H1 (cell line): ENCODE data around the gene CLN6. TPM values are rescaled to one million over a fixed set of nuclear protein-coding genes. Genes with fewer than 3 reads are reported as not detected.

ENCODE experiments used
- CTCF ChIA-PET: fragments of 300-600 bp; sonication (Branson Sonifier 250); formaldehyde crosslinking; loops from one replicate; lab custom pipeline; 2021; ENCODE audit not compliant: partially characterized antibody; lab: Charles Lee
- POLR2A ChIA-PET: fragments of 300-600 bp; sonication (Branson Sonifier 250); formaldehyde crosslinking; loops from one replicate; lab custom pipeline; 2021; ENCODE audit warnings: inconsistent platforms; ENCODE audit not compliant: partially characterized antibody; lab: Charles Lee
- DNase-seq, 2 experiments: peaks; one replicate each; pipeline versions ENCODE4 v3.0.0 to v3.0.0-alpha.2; 2010 to 2022; ENCODE audit warnings: low spot score in 2 of 2, low read depth in 1 of 2, mixed read lengths in 1 of 2
- FAIRE-seq: peaks from 2 replicates; lab custom pipeline; 2011; peaks lifted over from hg19 to GRCh38; lab: Jason Lieb, UNC
- H2AFZ ChIP-seq: 2 replicates; pipeline ENCODE4 v1.8.1; 2012; ENCODE audit warnings: low read length, inconsistent platforms
- H2AK5ac ChIP-seq: 2 replicates; pipeline ENCODE4 v1.6.1; 2013; ENCODE audit warnings: low read depth, low read length
- H2BK120ac ChIP-seq: replicated peaks from 2 replicates; pipeline ENCODE3; 2013; ENCODE audit warnings: low read depth, low read length, inconsistent platforms
- H2BK12ac ChIP-seq: 2 replicates; pipeline ENCODE4 v1.6.1; 2013; ENCODE audit warnings: low read depth, low read length
- H2BK15ac ChIP-seq: 2 replicates; pipeline ENCODE4 v1.6.1; 2013; ENCODE audit warnings: low read length
- H2BK20ac ChIP-seq: 2 replicates; pipeline ENCODE4 v1.6.1; 2013; ENCODE audit warnings: low read length
- H2BK5ac ChIP-seq: 2 replicates; pipeline ENCODE4 v1.6.1; 2013; ENCODE audit warnings: low read depth, low read length
- H3K14ac ChIP-seq: 2 replicates; pipeline ENCODE4 v1.6.1; 2013; ENCODE audit warnings: inconsistent platforms; ENCODE audit not compliant: insufficient read length
- H3K18ac ChIP-seq: 2 replicates; pipeline ENCODE4 v1.6.1; 2013; ENCODE audit warnings: low read length; ENCODE audit errors: extremely low read depth
- H3K23ac ChIP-seq: 2 replicates; pipeline ENCODE4 v1.6.1; 2013; ENCODE audit warnings: inconsistent platforms; ENCODE audit not compliant: insufficient read length
- H3K23me2 ChIP-seq: 2 replicates; pipeline ENCODE4 v1.6.1; 2013; ENCODE audit warnings: low read depth, low read length
- H3K27ac ChIP-seq: 2 replicates; pipeline ENCODE4 v1.6.1; 2011; ENCODE audit warnings: low read depth, low read length, inconsistent platforms
- H3K27me3 ChIP-seq, 4 experiments: replicated peaks in 1 of 4; 1 replicate in 1 of 4; 2 replicates in 3 of 4; pipeline versions ENCODE4 v1.6.1 to v1.8.1; 2011 to 2013; ENCODE audit warnings: low read length in 3 of 4, mild to moderate bottlenecking in 3 of 4, inconsistent platforms in 2 of 4, mixed read lengths in 2 of 4, moderate library complexity in 1 of 4; ENCODE audit not compliant: control insufficient read depth in 3 of 4, insufficient read depth in 3 of 4; ENCODE audit errors: extremely low read depth in 1 of 4
- H3K36me3 ChIP-seq, 4 experiments: 2 replicates each; pipeline versions ENCODE4 v1.6.1 to v1.8.1; 2011 to 2013; ENCODE audit warnings: mild to moderate bottlenecking in 4 of 4, low read length in 3 of 4, moderate library complexity in 2 of 4, control low read depth in 1 of 4, inconsistent platforms in 1 of 4; ENCODE audit not compliant: insufficient read depth in 4 of 4, control insufficient read depth in 2 of 4
- H3K4ac ChIP-seq: replicated peaks from 2 replicates; pipeline ENCODE3; 2013; ENCODE audit warnings: low read length, low read depth, mixed read lengths, inconsistent platforms; ENCODE audit not compliant: insufficient read length
- H3K4me1 ChIP-seq, 4 experiments: replicated peaks in 1 of 4; 1 replicate in 1 of 4; 2 replicates in 3 of 4; pipeline versions ENCODE4 v1.6.1 to v1.8.1; 2011 to 2013; ENCODE audit warnings: low read length in 3 of 4, inconsistent platforms in 2 of 4, mixed read lengths in 1 of 4; ENCODE audit not compliant: insufficient read depth in 4 of 4, control insufficient read depth in 3 of 4
- H3K4me2 ChIP-seq, 2 experiments: 2 replicates each; pipeline versions ENCODE4 v1.6.1 to v1.8.1; 2011 to 2013; ENCODE audit warnings: low read depth in 2 of 2, low read length in 2 of 2, control low read depth in 1 of 2, inconsistent platforms in 1 of 2, mild to moderate bottlenecking in 1 of 2; ENCODE audit not compliant: insufficient read depth in 1 of 2
- H3K4me3 ChIP-seq, 4 experiments: fragments of 200-600, 300-600 bp in 1 of 4; sonication (generic), shearing (Covaris generic), sonication (Bioruptor Twin) in 1 of 4; 2 replicates each; pipeline versions ENCODE4 v1.5.1 to v1.8.1; 2011 to 2016; ENCODE audit warnings: low read length in 4 of 4, low read depth in 3 of 4, control low read depth in 2 of 4, inconsistent platforms in 2 of 4, mild to moderate bottlenecking in 2 of 4, mixed read lengths in 1 of 4, moderate library complexity in 1 of 4; ENCODE audit not compliant: insufficient read depth in 2 of 4; ENCODE audit errors: extremely low read depth in 1 of 4
- H3K56ac ChIP-seq: replicated peaks from 2 replicates; pipeline ENCODE3; 2013; ENCODE audit warnings: low read depth, mild to moderate bottlenecking, mixed read lengths, low read length, inconsistent platforms; ENCODE audit not compliant: insufficient read length
- H3K79me1 ChIP-seq: 2 replicates; pipeline ENCODE4 v1.6.1; 2013; ENCODE audit warnings: low read depth, low read length, control low read depth
- H3K79me2 ChIP-seq, 2 experiments: 2 replicates each; pipeline versions ENCODE4 v1.6.1 to v1.8.1; 2012 to 2013; ENCODE audit warnings: low read length in 2 of 2, mild to moderate bottlenecking in 2 of 2, inconsistent platforms in 1 of 2; ENCODE audit not compliant: insufficient read depth in 2 of 2, control insufficient read depth in 1 of 2
- H3K9ac ChIP-seq, 4 experiments: replicated peaks in 1 of 4; 1 replicate in 1 of 4; 2 replicates in 3 of 4; pipeline versions ENCODE4 v1.6.1 to v1.8.1; 2011 to 2013; ENCODE audit warnings: low read depth in 3 of 4, low read length in 3 of 4, control low read depth in 2 of 4, mild to moderate bottlenecking in 2 of 4, moderate library complexity in 2 of 4, inconsistent platforms in 1 of 4; ENCODE audit errors: extremely low read depth in 1 of 4
- H3K9me3 ChIP-seq, 2 experiments: 2 replicates each; pipeline versions ENCODE4 v1.6.1 to v1.8.1; 2012 to 2013; ENCODE audit warnings: mild to moderate bottlenecking in 2 of 2, moderate library complexity in 2 of 2, control low read depth in 1 of 2, inconsistent platforms in 1 of 2, low read depth in 1 of 2, low read length in 1 of 2, mixed read lengths in 1 of 2; ENCODE audit not compliant: insufficient read depth in 2 of 2
- H4K20me1 ChIP-seq, 2 experiments: replicated peaks in 1 of 2; 2 replicates each; pipeline versions ENCODE3 to v1.8.1; 2011 to 2013; ENCODE audit warnings: inconsistent platforms in 2 of 2, low read length in 2 of 2, mild to moderate bottlenecking in 1 of 2; ENCODE audit not compliant: insufficient read depth in 2 of 2, control insufficient read depth in 1 of 2
- H4K5ac ChIP-seq: 2 replicates; pipeline ENCODE4 v1.6.1; 2013; ENCODE audit warnings: low read length, low read depth, mixed read lengths, inconsistent platforms; ENCODE audit not compliant: insufficient read length
- H4K8ac ChIP-seq: 2 replicates; pipeline ENCODE4 v1.8.0; 2013; ENCODE audit warnings: mild to moderate bottlenecking, moderate library complexity, low read length, inconsistent platforms; ENCODE audit not compliant: insufficient read depth; ENCODE audit errors: extremely low read depth
- H4K91ac ChIP-seq: replicated peaks from 2 replicates; pipeline ENCODE3; 2013; ENCODE audit warnings: low read length, mixed read lengths, inconsistent platforms; ENCODE audit not compliant: insufficient read length
- CHD1 ChIP-seq: IDR thresholded peaks from 2 replicates; pipeline ENCODE4 v1.6.1; 2012; ENCODE audit warnings: low read depth, low read length, improper control_type of control experiment
- CTBP2 ChIP-seq: IDR thresholded peaks from 2 replicates; pipeline ENCODE4 v1.7.0; 2011; ENCODE audit warnings: borderline replicate concordance, mild to moderate bottlenecking, moderate library complexity, mixed read lengths, low read length; ENCODE audit not compliant: insufficient read depth, insufficient read length
- GTF2F1 ChIP-seq: IDR thresholded peaks from 2 replicates; pipeline ENCODE4 v1.6.1; 2012; ENCODE audit warnings: low read depth, low read length, improper control_type of control experiment, borderline replicate concordance
- JUN ChIP-seq: IDR thresholded peaks from 2 replicates; pipeline ENCODE4 v1.6.1; 2011; ENCODE audit warnings: low read depth, mild to moderate bottlenecking, improper control_type of control experiment, low read length
- PHF8 ChIP-seq: fragments of 200-600 bp; sonication (generic); conservative IDR thresholded peaks from 2 replicates; pipeline ENCODE4 v1.7.1; 2012; ENCODE audit warnings: low read depth, mild to moderate bottlenecking, inconsistent platforms, low read length, moderate library complexity
- RXRA ChIP-seq: IDR thresholded peaks from 2 replicates; pipeline ENCODE4 v1.6.1; 2011; ENCODE audit warnings: low read depth, mild to moderate bottlenecking, low read length, moderate library complexity; ENCODE audit not compliant: insufficient read depth
- SIX5 ChIP-seq: IDR thresholded peaks from 2 replicates; pipeline ENCODE4 v1.6.1; 2011; ENCODE audit warnings: mild to moderate bottlenecking, low read depth, low read length
- SP2 ChIP-seq: IDR thresholded peaks from 2 replicates; pipeline ENCODE4 v1.6.1; 2012; ENCODE audit warnings: mild to moderate bottlenecking, low read length, inconsistent platforms
- SUZ12 ChIP-seq: fragments of 200-600 bp; sonication (generic); IDR thresholded peaks from 2 replicates; pipeline ENCODE4 v1.6.1; 2012; ENCODE audit warnings: mild to moderate bottlenecking, inconsistent platforms, low read length, moderate library complexity, mixed read lengths
- TCF12 ChIP-seq: IDR thresholded peaks from 2 replicates; pipeline ENCODE4 v1.6.1; 2011; ENCODE audit warnings: low read depth, mild to moderate bottlenecking, low read length
- WGBS, 2 experiments: shearing (Covaris generic) in 1 of 2; methylation state at CpG; one replicate each; pipeline versions ENCODE4 v1.1.6 to v1.1.7; 2013 to 2015; ENCODE audit warnings: low lambda C conversion rate in 2 of 2, mixed read lengths in 2 of 2, inconsistent platforms in 1 of 2, low coverage in 1 of 2, missing lambda C conversion rate in 1 of 2; ENCODE audit not compliant: insufficient replicate concordance in 2 of 2, insufficient coverage in 1 of 2, insufficient read length in 1 of 2; ENCODE audit errors: extremely low coverage in 1 of 2, missing lambda C conversion rate in 1 of 2; 5-methylcytosine and 5-hydroxymethylcytosine counted together
- polyA plus RNA-seq, 7 experiments: library from polyadenylated mRNA; depleted of rRNA in 3 of 7; stranded (reverse) in 5 of 7; unstranded in 2 of 7; fragments of >200 nt in 5 of 7; fragments of 200-250 nt in 2 of 7; gene quantifications; 1 replicate in 5 of 7; 2 replicates in 1 of 7; 4 replicates in 1 of 7; pipeline versions ENCODE4 v1.2.1 to v1.2.3, GENCODE V29; 2011 to 2013; ENCODE audit warnings: missing spikeins in 2 of 7, mixed read lengths in 2 of 7
- total RNA-seq: library from RNA; stranded (reverse); fragmentation: NEBNext Ultra II Directional; extraction: Animal tissue kit (Norgen Biotek cat#: 25700); gene quantifications from 2 replicates; pipeline ENCODE4 v1.2.1, GENCODE V29; 2021
- TF ChIP-seq, protein P1 (sequence below): IDR thresholded peaks from 2 replicates; pipeline ENCODE4 v1.6.1; 2011; ENCODE audit warnings: low read depth, mild to moderate bottlenecking, low read length; ENCODE audit not compliant: insufficient read depth

The CLN6 gene
- total and polyA plus RNA-seq, 2 of the 8 experiments (the other 6 are each of a cell fraction or from before 2014, with no cell fraction given), result 60.0 to 137 TPM

DNA sequence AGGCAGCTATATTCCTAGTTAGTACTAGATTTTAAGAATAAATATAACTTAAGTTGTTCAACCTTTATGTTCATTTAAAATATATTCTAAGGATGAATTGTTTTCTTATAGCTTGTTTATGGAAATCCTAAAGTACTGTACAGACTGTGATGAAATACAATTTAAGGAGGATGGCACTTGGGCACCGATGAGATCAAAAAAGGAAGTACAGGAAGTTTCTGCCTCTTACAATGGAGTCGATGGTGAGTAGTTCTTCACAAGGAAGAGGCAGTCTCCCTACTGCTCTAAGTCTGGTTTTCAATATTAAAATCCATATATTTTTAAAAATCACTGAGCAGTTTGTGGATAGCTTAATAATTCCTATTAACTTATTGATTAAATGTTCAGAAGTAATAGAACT lies 54.0 kb downstream of the CLN6 start:
- ChIA-PET POLR2A (no interaction called here), CTCF (interaction anchor here (1.0 to 1.5 kb wide), 5 partner anchors 9 to 321 kb away, joined by 3 to 10 read pairs (median 3); no protein-coding TSS in a partner anchor)
- no peak overlapping the region for H2AFZ ChIP-seq
- no peak overlapping the region for H3K27ac ChIP-seq
- no peak overlapping the region for H4K5ac ChIP-seq
- no peaks in the 10 kb centered on the region for H4K20me1 ChIP-seq
- H3K9me3 ChIP-seq, result no peaks in the 10 kb centered on the region
- no peak overlapping the region for H3K56ac ChIP-seq
- H3K23me2 ChIP-seq, result no peaks in the 10 kb centered on the region
- 80% methylated on average over 2 of the region's 2 CpGs; no CpG with 5 or more reads in 1 of the 2 experiments for WGBS, 2 experiments
- DNase-seq (no peak), FAIRE-seq (no peak)
- H2BK12ac ChIP-seq, result no peak overlapping the region
- H3K9ac ChIP-seq, result no peak overlapping the region
- no peaks in the 10 kb centered on the region for H3K79me1 ChIP-seq
- no peak overlapping the region for H2BK5ac ChIP-seq
- H3K4me1 ChIP-seq, result no peaks in the 10 kb centered on the region
- H3K23ac ChIP-seq, result no peak overlapping the region
- no peaks in the 10 kb centered on the region for H3K27me3 ChIP-seq
- no peak overlapping the region for H2BK15ac ChIP-seq
- peaks cover 2 to 25% (median 9%) of the 10 kb centered on the region in 4 experiments; a peak in 7 of 8 replicates for H3K36me3 ChIP-seq
- no peak overlapping the region for H3K4ac ChIP-seq
- no peak overlapping the region for H2BK20ac ChIP-seq
- H3K79me2 ChIP-seq, result no peaks in the 10 kb centered on the region
- H2BK120ac ChIP-seq, result no peak overlapping the region
- no peak overlapping the region for H3K4me3 ChIP-seq
- H3K4me2 ChIP-seq, result no peak overlapping the region
- no peak overlapping the region for H3K14ac ChIP-seq
- H4K8ac ChIP-seq, result no peak overlapping the region
- no peak overlapping the region for H2AK5ac ChIP-seq
- no peak overlapping the region for H4K91ac ChIP-seq
- H3K18ac ChIP-seq, result no peak overlapping the region
- no peak for TF ChIP-seq CTBP2
- no peak for TF ChIP-seq JUN
- TF ChIP-seq, protein P1, sequence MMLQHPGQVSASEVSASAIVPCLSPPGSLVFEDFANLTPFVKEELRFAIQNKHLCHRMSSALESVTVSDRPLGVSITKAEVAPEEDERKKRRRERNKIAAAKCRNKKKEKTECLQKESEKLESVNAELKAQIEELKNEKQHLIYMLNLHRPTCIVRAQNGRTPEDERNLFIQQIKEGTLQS, result no peak
- TF ChIP-seq SP2, result no peak
- no peak for TF ChIP-seq GTF2F1
- no peak for TF ChIP-seq RXRA
- no peak for TF ChIP-seq CHD1
- TF ChIP-seq SUZ12, result no peak
- TF ChIP-seq PHF8, result no peak
- no peak for TF ChIP-seq TCF12
- no peak for TF ChIP-seq SIX5
